Adrenal gland (tissue), 12 donors: Measurements from ENCODE around the gene PPP1R12C. TPM values are rescaled to one million over a fixed set of nuclear protein-coding genes. Genes with fewer than 3 reads are reported as not detected.
"Not testable (repeated sequence)": the region's sequence is repeated elsewhere in the genome, so short reads cannot be mapped to it uniquely, and the experiment has no call there.

ENCODE experiments used
- DNase-seq, 7 donors: peaks; one replicate each; pipeline ENCODE4 v3.0.0-alpha.2; 2019 to 2020
- H3K27ac ChIP-seq, 5 donors: fragments of 200-600 bp; sonication (generic) in 4 of 5; 1 replicate in 3 of 5; 2 replicates in 2 of 5; pipeline versions ENCODE4 v1.5.1 to v1.8.0; 2016 to 2020; ENCODE audit warnings: mild to moderate bottlenecking in 1 of 5
- H3K27me3 ChIP-seq: fragments of 200-600 bp; 2 replicates; pipeline ENCODE4 v1.8.0; 2021
- H3K36me3 ChIP-seq, 2 donors: fragments of 200-600 bp; replicated peaks in 1 of 2; 1 replicate in 1 of 2; 2 replicates in 1 of 2; pipeline versions ENCODE4 v1.5.1 to v1.8.0; 2018 to 2022
- H3K4me1 ChIP-seq, 2 donors: fragments of 200-600 bp; replicated peaks in 1 of 2; 1 replicate in 1 of 2; 2 replicates in 1 of 2; pipeline versions ENCODE4 v1.5.1 to v1.8.0; 2018 to 2021
- H3K4me3 ChIP-seq, 4 donors: fragments of 200-600 bp; sonication (generic) in 3 of 4; one replicate each; pipeline ENCODE4 v1.5.1; 2016 to 2018
- H3K9me3 ChIP-seq, 3 donors: fragments of 200-600 bp; sonication (generic) in 1 of 3; replicated peaks in 1 of 3; 1 replicate in 2 of 3; 2 replicates in 1 of 3; pipeline versions ENCODE4 v1.5.1 to v1.8.0; 2016 to 2021
- CTCF ChIP-seq, 6 experiments: fragments of 450-650 bp in 4 of 6; fragments of 200-600 bp in 2 of 6; sonication (generic) in 1 of 6; IDR thresholded peaks; 1 replicate in 5 of 6; 2 replicates in 1 of 6; pipeline versions ENCODE4 v1.5.1 to v1.8.0; 2016 to 2021; ENCODE audit warnings: antibody characterized with exemption in 6 of 6, mild to moderate bottlenecking in 2 of 6, moderate library complexity in 1 of 6
- POLR2A ChIP-seq, 2 donors: fragments of 450-650 bp; IDR thresholded peaks; one replicate each; pipeline ENCODE4 v1.6.1; 2017; ENCODE audit warnings: antibody characterized with exemption in 2 of 2, mild to moderate bottlenecking in 2 of 2, moderate library complexity in 1 of 2
- WGBS, 4 donors: extraction: QIAGEN DNeasy Blood & Tissue Kit in 2 of 4; methylation state at CpG; one replicate each; pipeline versions ENCODE4 v1.1.5 to v1.1.7; 2013 to 2017; 5-methylcytosine and 5-hydroxymethylcytosine counted together
- intact Hi-C, 2 donors: fragments of 100-400 bp; cut with DNase I; formaldehyde crosslinking; loops; one replicate each; pipeline versions ENCODE4 v1.14.1 to v1.15.0; 2022 to 2023
- polyA plus RNA-seq, 3 donors: library from polyadenylated mRNA; stranded (reverse); fragments of 200-250 nt in 2 of 3; fragments of 350-450 nt in 1 of 3; fragmentation: Illumina TruSeq in 1 of 3; extraction: RNeasy Lipid Tissue Mini Kit (QIAGEN cat#74804) in 1 of 3; gene quantifications; one replicate each; pipeline ENCODE4 v1.2.3, GENCODE V29; 2013 to 2014
- total RNA-seq, 9 donors: library from RNA; depleted of rRNA in 4 of 9; stranded (reverse); fragments of >200 nt in 4 of 9; fragments of 120-200 nt in 1 of 9; fragmentation: NEBNext Ultra II Directional in 1 of 9; extraction: Animal tissue kit (Norgen Biotek cat#: 25700) in 1 of 9; gene quantifications; one replicate each; pipeline versions ENCODE4 v1.1.0 to v1.2.4, GENCODE V29; 2013 to 2023
- donor health status: healthy with polysubstance abuse.
- donor health status: Bipolar disorder and iron deficiency.
- donor health status: DM: yes; HTN: yes; CAD: no.
- donor health status: DM: no; HTN: no; CAD: no.
- donor health status: DM: no; HTN: no; CAD: no.
- donor health status: DM: yes; HTN: yes; CAD: no.

Gene PPP1R12C
- total and polyA plus RNA-seq, 12 donors, result 22.1 to 251 (median 76.2) TPM

DNA sequence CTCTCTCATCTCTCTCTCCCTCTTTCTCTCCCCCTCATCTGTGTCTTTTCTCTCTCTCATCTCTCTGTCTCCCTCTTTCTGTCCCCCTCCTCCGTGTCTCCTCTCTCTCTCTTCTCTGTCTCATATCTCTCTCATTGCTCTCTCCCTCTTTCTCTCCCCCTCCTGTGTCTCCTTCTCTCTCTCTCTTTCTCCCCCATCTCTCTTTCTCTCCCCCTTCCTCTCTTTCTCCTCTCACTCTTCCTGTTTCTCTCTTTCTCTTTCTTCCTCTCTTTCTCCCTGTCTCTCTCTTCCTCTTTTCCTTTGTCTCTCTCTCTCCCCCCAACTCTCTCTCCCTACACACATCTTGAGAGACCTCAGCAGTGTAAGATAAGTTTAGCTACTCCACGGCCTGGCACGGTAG lies 49.6 kb downstream of the PPP1R12C start:
- Histone ChIP-seq H3K27ac (no peak overlapping the region), H3K27me3 (peaks cover 17% of the 10 kb centered on the region), H3K4me1 (no peaks in the 10 kb centered on the region), H3K9me3 (no peaks in the 10 kb centered on the region), H3K4me3 (no peak overlapping the region), H3K36me3 (no peaks in the 10 kb centered on the region)
- 35 to 39% (median 36%) methylated on average over 3 of the region's 3 CpGs for WGBS, 4 donors
- DNase-seq, result no peak
- TF ChIP-seq POLR2A (IDR thresholded peaks at IDR 0.05), result no peak
- no peak for TF ChIP-seq CTCF (IDR thresholded peaks at IDR 0.05)
- intact Hi-C loops, result no loop called here

- no peaks in the 10 kb centered on the region for H3K36me3 ChIP-seq
- WGBS, 4 donors, result 16 to 22% (median 20%) methylated on average over 2 of the region's 2 CpGs
- H3K4me1 ChIP-seq, result peaks cover 0 to 11% of the 10 kb centered on the region in 2 donors
Observed at GRCh38 chr19:55066107-55066709, 51.2 kb downstream of the PPP1R12C start.

GRCh38 chr19:55065516-55065915 lies 51.9 kb downstream of the PPP1R12C start:
- Histone ChIP-seq H3K27me3 (peaks cover 11% of the 10 kb centered on the region), H3K4me1 (peaks cover 0 to 11% of the 10 kb centered on the region in 2 donors)
- H3K36me3 ChIP-seq, DNase-seq, H3K27ac ChIP-seq, H3K4me3 ChIP-seq, H3K9me3 ChIP-seq, intact Hi-C loops: not testable (repeated sequence)
- WGBS, 4 donors, result 79 to 86% (median 82%) methylated on average over 9 of the region's 9 CpGs

More at GRCh38 chr19:55066107-55066709, 51.2 kb downstream of the PPP1R12C start:
- intact Hi-C loops, result no loop called here
- Histone ChIP-seq H3K4me3 (no peak overlapping the region), H3K27ac (no peak overlapping the region), H3K9me3 (no peaks in the 10 kb centered on the region), H3K27me3 (peaks cover 17% of the 10 kb centered on the region)
- no peak for DNase-seq
- TF ChIP-seq CTCF (IDR thresholded peaks at IDR 0.05) (no peak), POLR2A (IDR thresholded peaks at IDR 0.05) (no peak)

GRCh38 chr19:55063492-55063843 lies 54.0 kb downstream of the PPP1R12C start:
- no peak overlapping the region for H3K4me3 ChIP-seq
- intact Hi-C loops, result no loop called here
- WGBS, 4 donors, result 66 to 100% (median 70%) methylated on average over 1 to 3 of the region's 3 CpGs

More at GRCh38 chr19:55063492-55063843, 54.0 kb downstream of the PPP1R12C start:
- no peaks in the 10 kb centered on the region for H3K27me3 ChIP-seq
- peak overlapping the region in 2 of 5 donors; percentile 19 to 82 for H3K27ac ChIP-seq
- no peak for DNase-seq
- H3K4me1 ChIP-seq, result peaks cover 0 to 11% of the 10 kb centered on the region in 2 donors
- H3K9me3 ChIP-seq, result no peaks in the 10 kb centered on the region
- peaks cover 0 to under 1% of the 10 kb centered on the region in 2 donors for H3K36me3 ChIP-seq
- no peak for TF ChIP-seq POLR2A (IDR thresholded peaks at IDR 0.05)
- no peak for TF ChIP-seq CTCF (IDR thresholded peaks at IDR 0.05)
